Transverse colon (tissue), 4 donors: ENCODE data around the gene POF1B.

Experiments used
- CTCF ChIP-seq, 5 experiments: fragments of 200-600 bp in 3 of 5; fragments of 450-650 bp in 2 of 5; sonication (generic) in 3 of 5; IDR thresholded peaks; 1 replicate in 2 of 5; 2 replicates in 3 of 5; pipeline ENCODE4 v1.5.1; 2016 to 2017; ENCODE audit warnings: antibody characterized with exemption in 5 of 5, inconsistent platforms in 3 of 5, mild to moderate bottlenecking in 2 of 5, moderate library complexity in 1 of 5
- EP300 ChIP-seq: sonication (generic); formaldehyde crosslinking; IDR thresholded peaks from one replicate; pipeline ENCODE4 v1.6.1; 2017; ENCODE audit warnings: antibody characterized with exemption, low read depth
- POLR2AphosphoS5 ChIP-seq, 3 donors: sonication (generic); formaldehyde crosslinking; IDR thresholded peaks; one replicate each; pipeline ENCODE4 v1.6.1; 2016; ENCODE audit warnings: antibody characterized with exemption in 3 of 3

GRCh38 chrX:85419293-85419692, 39.8 kb upstream of the POF1B start:
- TF ChIP-seq CTCF (IDR thresholded peaks at IDR 0.05) (no peak), POLR2AphosphoS5 (IDR thresholded peaks at IDR 0.05) (no peak), EP300 (no peak)
